ENCODE results near the gene HIBCH. TPM values are rescaled to one million over a fixed set of nuclear protein-coding genes. Genes with fewer than 3 reads are reported as not detected.

The HIBCH gene
- total RNA-seq, 1 experiment from 2014 or later = 21.7 TPM

DNA sequence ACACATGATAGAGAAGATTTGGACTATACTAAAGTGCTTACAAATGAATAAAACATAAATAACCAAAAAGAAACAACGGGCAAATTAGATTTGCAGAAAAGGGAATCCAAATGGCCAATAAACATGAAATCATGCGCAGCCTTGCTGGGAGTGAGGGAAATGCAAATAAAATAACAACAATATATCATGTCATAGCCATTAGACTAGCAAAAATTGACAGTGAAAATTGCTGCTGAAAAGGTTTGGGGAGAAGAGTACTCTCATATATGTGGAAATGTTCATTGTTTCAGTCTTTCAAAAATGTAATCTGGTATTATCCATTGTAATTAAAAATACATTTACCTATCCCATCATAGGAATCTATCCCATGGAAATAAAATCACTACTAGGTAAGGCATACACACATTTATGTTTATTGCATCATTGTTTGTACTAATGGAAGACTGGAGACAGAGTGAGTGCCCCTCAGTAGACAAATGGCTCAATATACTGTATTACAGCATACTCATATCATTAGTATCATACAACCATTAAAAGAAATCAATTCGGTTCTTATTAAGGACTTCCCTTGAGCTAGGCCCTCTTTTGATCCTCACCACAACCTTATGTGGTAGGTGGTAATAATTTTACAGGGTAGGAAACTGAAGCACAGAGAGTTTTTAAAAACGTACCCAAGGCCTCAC, 163.0 kb downstream of the HIBCH start:
- in situ Hi-C loops (cut with HindIII; ENCODE audit: low pct_unique_long_range_greater_than_20kb, low sequenced_read_pairs) (no loop called here), intact Hi-C loops (cut with micrococcal nuclease; ENCODE audit: unreplicated experiment) (no loop called here)
- no peak for TF ChIP-seq POLR2AphosphoS5 (IDR thresholded peaks at IDR 0.05; ENCODE audit: low read depth, low read length)
- no peak for TF ChIP-seq TCF7L2 (IDR thresholded peaks at IDR 0.05; ENCODE audit: low read depth, low read length)
- TF ChIP-seq SIN3A (IDR thresholded peaks at IDR 0.05; ENCODE audit: borderline replicate concordance, insufficient read depth, low read depth, low read length) = no peak
- TF ChIP-seq CTCF (IDR thresholded peaks at IDR 0.05) = no peak
- TF ChIP-seq, protein P1, sequence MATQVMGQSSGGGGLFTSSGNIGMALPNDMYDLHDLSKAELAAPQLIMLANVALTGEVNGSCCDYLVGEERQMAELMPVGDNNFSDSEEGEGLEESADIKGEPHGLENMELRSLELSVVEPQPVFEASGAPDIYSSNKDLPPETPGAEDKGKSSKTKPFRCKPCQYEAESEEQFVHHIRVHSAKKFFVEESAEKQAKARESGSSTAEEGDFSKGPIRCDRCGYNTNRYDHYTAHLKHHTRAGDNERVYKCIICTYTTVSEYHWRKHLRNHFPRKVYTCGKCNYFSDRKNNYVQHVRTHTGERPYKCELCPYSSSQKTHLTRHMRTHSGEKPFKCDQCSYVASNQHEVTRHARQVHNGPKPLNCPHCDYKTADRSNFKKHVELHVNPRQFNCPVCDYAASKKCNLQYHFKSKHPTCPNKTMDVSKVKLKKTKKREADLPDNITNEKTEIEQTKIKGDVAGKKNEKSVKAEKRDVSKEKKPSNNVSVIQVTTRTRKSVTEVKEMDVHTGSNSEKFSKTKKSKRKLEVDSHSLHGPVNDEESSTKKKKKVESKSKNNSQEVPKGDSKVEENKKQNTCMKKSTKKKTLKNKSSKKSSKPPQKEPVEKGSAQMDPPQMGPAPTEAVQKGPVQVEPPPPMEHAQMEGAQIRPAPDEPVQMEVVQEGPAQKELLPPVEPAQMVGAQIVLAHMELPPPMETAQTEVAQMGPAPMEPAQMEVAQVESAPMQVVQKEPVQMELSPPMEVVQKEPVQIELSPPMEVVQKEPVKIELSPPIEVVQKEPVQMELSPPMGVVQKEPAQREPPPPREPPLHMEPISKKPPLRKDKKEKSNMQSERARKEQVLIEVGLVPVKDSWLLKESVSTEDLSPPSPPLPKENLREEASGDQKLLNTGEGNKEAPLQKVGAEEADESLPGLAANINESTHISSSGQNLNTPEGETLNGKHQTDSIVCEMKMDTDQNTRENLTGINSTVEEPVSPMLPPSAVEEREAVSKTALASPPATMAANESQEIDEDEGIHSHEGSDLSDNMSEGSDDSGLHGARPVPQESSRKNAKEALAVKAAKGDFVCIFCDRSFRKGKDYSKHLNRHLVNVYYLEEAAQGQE (IDR thresholded peaks at IDR 0.05; ENCODE audit: insufficient read depth in 1 of 2, low read depth in 2 of 2, low read length in 1 of 2) = no peak
- H3K27me3 ChIP-seq (ENCODE audit: control insufficient read depth, insufficient read depth, low read length) = no peaks in the 10 kb centered on the region
- no peaks in the 10 kb centered on the region for H3K4me1 ChIP-seq (ENCODE audit: control insufficient read depth, insufficient read depth, low read length)
- no TSS peak for BruUV-seq (replicated peaks)
- no peaks in the 10 kb centered on the region for H3K9me3 ChIP-seq (ENCODE audit: control insufficient read depth, insufficient read depth, low read depth, low read length)
- H3K27ac ChIP-seq (ENCODE audit: low read length) = no peak overlapping the region
- DNase-seq (ENCODE audit: low read depth, low spot score) = no peak
- H3K4me3 ChIP-seq (ENCODE audit: low read depth in 2 of 2, low read length in 2 of 2) = no peak overlapping the region
- ChIA-PET CTCF (no interaction called here), POLR2A (no interaction called here)
- H3K36me3 ChIP-seq (ENCODE audit: control insufficient read depth, insufficient read depth, low read length) = no peaks in the 10 kb centered on the region
- no peak for ATAC-seq

Other genes starting within 250 kb of the HIBCH start
- 10.8 TPM for gene INPP1, start 23.8 kb upstream of the HIBCH start, total RNA-seq (2021; ENCODE audit: unreplicated experiment)
- 10.4 TPM for gene MFSD6, start 88.5 kb upstream of the HIBCH start, total RNA-seq (2021; ENCODE audit: unreplicated experiment)
- 12.0 TPM for gene NEMP2, start 214.9 kb upstream of the HIBCH start, total RNA-seq (2021; ENCODE audit: unreplicated experiment)